ENCODE measurements around the gene C6orf136. TPM values are rescaled to one million over a fixed set of nuclear protein-coding genes. Genes with fewer than 3 reads are reported as not detected.
"Not testable (repeated sequence)": the region's sequence is repeated elsewhere in the genome, so short reads cannot be mapped to it uniquely, and the experiment has no call there.

Gene C6orf136
- total RNA-seq: 10 to 100 TPM; 10.8 to 19.6 (median 16.6) TPM

DNA sequence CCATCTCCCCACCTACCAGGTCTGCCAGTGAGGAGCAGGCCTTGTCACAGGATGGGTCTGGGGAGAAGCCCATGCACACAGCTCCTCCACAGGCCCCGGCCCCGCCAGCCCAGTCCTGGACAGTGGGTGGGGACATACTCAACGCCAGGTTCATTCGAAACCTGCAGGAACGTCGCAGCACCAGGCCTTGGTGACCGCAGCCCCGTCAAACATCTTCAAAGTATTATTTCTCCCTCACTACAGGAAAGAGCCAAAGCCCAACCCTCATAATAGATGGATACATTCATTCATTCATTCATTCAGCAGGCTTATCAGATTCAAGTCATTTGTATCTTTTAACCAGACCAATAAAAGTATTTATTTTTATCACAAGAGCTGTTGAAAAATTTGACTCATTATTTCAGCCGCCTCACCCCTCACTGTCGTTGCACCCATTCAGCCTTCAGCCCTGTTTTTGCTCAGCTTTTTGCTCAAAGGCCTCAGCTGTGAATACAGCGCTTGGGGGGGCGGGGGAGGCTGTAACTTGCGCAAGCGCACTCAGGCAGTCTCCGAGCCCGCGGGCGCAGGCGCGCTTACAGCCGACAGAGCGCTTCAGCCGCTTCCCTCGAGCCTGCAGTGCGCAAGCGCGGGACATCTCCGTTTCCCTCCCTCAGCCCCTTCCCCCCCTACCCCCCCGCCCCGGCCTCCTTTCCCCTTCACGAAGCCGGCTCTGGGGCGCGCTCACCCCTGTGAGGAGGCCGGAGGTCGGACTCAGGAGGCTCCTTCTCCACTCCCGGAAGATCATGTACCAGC lies at the start of gene C6orf136:
Gene C6orf136, plus strand, starts transcription at position 684 of the 792 bp plus-strand sequence. Its CDS starts 99 bp downstream, at position 783.
- 18 to 32% methylated on average over 8 of the region's 37 CpGs for WGBS, 2 donors (ENCODE audit: low coverage in 1 of 2)

DNA sequence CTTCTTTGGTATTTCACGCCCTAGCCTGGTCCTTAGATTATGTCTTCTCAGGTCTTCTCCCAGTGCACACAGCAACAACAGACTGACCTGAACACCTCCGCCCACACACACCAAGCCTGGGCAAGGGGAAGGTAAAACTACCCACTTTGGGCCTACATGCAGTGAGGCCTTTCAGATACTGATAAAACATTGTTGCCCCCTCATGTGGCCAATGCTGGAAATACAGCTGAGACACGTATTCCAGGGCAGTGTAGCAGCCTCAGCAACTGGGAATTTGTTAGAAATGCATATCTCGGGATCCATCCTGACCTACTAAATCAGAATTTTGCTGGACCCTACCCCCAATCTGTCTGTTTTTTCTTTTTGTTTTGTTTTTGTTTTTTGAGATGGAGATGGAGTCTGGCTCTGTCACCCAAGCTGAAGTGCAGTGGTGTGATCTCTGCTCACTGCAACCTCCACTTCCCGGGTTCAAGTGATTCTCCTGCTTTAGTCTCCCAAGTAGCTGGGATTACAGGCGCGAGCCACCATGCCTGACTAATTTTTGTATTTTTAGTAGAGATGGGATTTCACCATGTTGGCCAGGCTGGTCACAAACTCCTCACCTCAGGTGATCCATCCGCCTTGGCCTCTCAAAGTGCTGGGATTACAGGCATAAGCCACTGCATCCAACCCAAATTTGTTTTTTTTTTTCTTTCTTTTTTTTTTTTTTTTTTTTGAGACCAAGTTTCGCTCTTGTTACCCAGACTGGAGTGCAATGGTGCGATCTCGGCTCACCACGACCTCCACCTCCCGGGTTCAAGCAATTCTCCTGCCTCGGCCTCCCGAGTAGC lies 49.4 kb upstream of the C6orf136 start:
- Histone ChIP-seq H3K27ac (peak overlapping the region in 1 of 4 donors; percentile 11), H3K4me1 (peaks cover 0 to 12% (median 0%) of the 10 kb centered on the region in 3 donors), H3K36me3 (peaks cover 0 to 53% of the 10 kb centered on the region in 2 donors)
- peak; percentile 68 to 81 (median 79) for TF ChIP-seq CTCF (IDR thresholded peaks at IDR 0.05)
- TF ChIP-seq POLR2AphosphoS5 (IDR thresholded peaks at IDR 0.05): peak; percentile 13
- not testable (repeated sequence) for H3K4me3 ChIP-seq, H3K9me3 ChIP-seq, H3K27me3 ChIP-seq
- peak; percentile 82 for ATAC-seq
- WGBS, 2 donors (ENCODE audit: low coverage in 1 of 2): 71 to 78% methylated on average over 3 to 15 of the region's 15 CpGs

More for the DNA sequence above, at the start of gene C6orf136:
- peaks cover 0 to 62% of the 10 kb centered on the region in 2 donors for H3K36me3 ChIP-seq
- peak within 1 kb of the TSS; percentile 84 to 87 for H3K4me3 ChIP-seq
- H3K27me3 ChIP-seq: no peaks in the 10 kb centered on the region
- TF ChIP-seq POLR2AphosphoS5 (IDR thresholded peaks at IDR 0.05) (no peak), EP300 (IDR thresholded peaks at IDR 0.05) (no peak), CTCF (IDR thresholded peaks at IDR 0.05) (peak in 2 of 4 experiments; percentile 5 to 7), POLR2A (IDR thresholded peaks at IDR 0.05) (no peak)
- H3K27ac ChIP-seq: peak within 1 kb of the TSS; percentile 90 to 99 (median 97)
- H3K4me1 ChIP-seq: peaks cover 0 to 33% (median 9%) of the 10 kb centered on the region in 3 donors
- H3K9me3 ChIP-seq: no peaks in the 10 kb centered on the region
- ATAC-seq: peak; percentile 94

DNA sequence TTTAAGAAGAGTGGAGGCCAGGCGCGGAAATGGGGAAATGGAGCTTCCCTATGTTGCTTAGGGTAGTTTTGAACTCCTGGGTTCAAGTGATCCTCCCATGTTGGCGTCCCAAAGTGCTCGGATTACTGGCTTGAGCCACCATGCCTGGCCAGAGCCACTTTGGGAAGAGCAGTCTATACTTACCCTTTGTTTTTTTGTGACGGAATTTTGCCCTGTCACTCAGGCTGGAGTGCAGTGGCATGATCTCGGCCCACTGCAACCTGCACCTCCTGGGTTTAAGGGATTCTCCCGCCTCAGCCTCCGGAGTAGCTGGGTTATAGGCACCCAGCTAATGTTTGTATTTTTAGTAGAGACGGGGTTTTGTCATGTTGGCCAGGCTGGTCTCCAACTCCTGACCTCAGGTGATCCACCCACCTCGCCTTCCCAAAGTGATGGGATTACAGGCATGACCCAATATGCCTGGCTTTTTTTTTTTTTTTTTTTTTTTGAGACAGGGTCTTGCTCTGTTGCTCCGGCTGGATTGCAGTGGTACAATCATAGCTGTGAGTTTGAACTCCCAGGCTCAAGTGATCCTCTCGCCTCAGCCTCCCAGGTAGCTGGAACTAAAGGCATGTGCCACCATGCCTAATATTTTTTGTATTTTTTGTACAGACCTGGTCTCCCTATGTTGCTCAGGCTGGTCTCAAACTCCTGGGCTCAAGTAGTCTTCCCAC lies 47.9 kb upstream of the C6orf136 start:
- TF ChIP-seq POLR2AphosphoS5 (IDR thresholded peaks at IDR 0.05) (peak; percentile 14), CTCF (IDR thresholded peaks at IDR 0.05) (no peak)
- Histone ChIP-seq H3K4me1 (peaks cover 0 to 12% (median 0%) of the 10 kb centered on the region in 3 donors), H3K4me3 (no peak overlapping the region), H3K27me3 (no peaks in the 10 kb centered on the region), H3K36me3 (peaks cover 0 to 54% of the 10 kb centered on the region in 2 donors), H3K27ac (no peak overlapping the region), H3K9me3 (no peaks in the 10 kb centered on the region)
- 37 to 62% methylated on average over 2 to 9 of the region's 12 CpGs for WGBS, 2 donors (ENCODE audit: low coverage in 1 of 2)
- ATAC-seq: no peak

- H3K27ac ChIP-seq: no peak overlapping the region
- H3K9me3 ChIP-seq: no peaks in the 10 kb centered on the region
- H3K4me3 ChIP-seq: no peak overlapping the region
- 78 to 80% methylated on average over 11 to 12 of the region's 13 CpGs for WGBS, 2 donors (ENCODE audit: low coverage in 1 of 2)
- no peak for TF ChIP-seq EP300 (IDR thresholded peaks at IDR 0.05)
- TF ChIP-seq CTCF (IDR thresholded peaks at IDR 0.05): no peak
- TF ChIP-seq POLR2AphosphoS5 (IDR thresholded peaks at IDR 0.05): peak; percentile 14
- H3K4me1 ChIP-seq: peaks cover 0 to 12% (median 0%) of the 10 kb centered on the region in 3 donors
- H3K36me3 ChIP-seq: peaks cover 4 to 54% of the 10 kb centered on the region in 2 donors
- no peaks in the 10 kb centered on the region for H3K27me3 ChIP-seq
- no peak for ATAC-seq
Observed at GRCh38 chr6:30599625-30600324, 47.2 kb upstream of the C6orf136 start.
